ENCODE data around the gene PRKCD. TPM values are rescaled to one million over a fixed set of nuclear protein-coding genes. Genes with fewer than 3 reads are reported as not detected.

Gene PRKCD
- total RNA-seq, 6 donors from 2014 or later = 57.7 to 116 (median 67.9) TPM

DNA sequence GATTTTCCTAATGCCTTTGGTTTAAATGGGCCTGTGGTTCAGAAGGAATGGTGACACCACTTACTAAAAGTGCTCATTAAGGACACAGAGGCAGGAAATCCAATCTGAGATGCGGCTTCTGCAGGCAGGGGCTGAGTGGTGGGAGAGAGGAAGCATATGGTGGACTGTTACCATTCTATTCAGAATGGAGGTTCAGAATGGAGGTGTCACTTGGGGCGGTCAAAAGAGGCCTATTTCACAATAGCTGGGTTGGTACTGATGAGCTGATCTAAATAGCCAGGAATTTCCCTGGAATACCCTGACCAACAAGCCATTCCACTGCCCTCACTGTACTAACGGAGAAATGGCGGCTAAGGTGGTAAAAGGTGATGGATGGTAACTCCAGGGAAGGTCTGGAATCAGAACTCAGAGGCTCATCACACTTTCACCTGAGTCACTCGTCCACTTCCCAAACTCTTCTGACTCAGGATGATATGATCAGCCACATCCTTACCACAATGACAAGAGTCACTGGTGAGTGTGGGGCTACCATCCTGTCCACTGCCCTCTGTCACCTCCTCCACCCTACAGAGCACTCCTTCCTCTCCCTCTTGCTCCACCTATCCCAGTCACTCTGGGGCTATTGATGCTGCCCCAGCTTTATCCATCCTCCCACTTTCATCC is 46.5 kb upstream of the PRKCD start:
- 66 to 85% methylated on average over 5 of the region's 5 CpGs for WGBS, 2 donors
- H3K9me3 ChIP-seq = no peaks in the 10 kb centered on the region
- no peak for DNase-seq
- H3K27me3 ChIP-seq = no peaks in the 10 kb centered on the region
- H3K27ac ChIP-seq = peak overlapping the region in 3 of 4 donors; percentile 1 to 82 (median 13)
- peaks cover 4 to 15% (median 7%) of the 10 kb centered on the region in 4 donors for H3K4me1 ChIP-seq
- peak; percentile 20 to 55 for ATAC-seq (ENCODE audit: low FRiP score in 2 of 2)
- TF ChIP-seq POLR2AphosphoS5 (IDR thresholded peaks at IDR 0.05) (peak in 1 of 2 donors; percentile 9), EP300 (IDR thresholded peaks at IDR 0.05) (no peak)
- peaks cover 0 to 35% (median 28%) of the 10 kb centered on the region in 4 donors for H3K36me3 ChIP-seq
- H3K4me3 ChIP-seq = no peak overlapping the region

- Histone ChIP-seq H3K36me3 (peaks cover 12 to 55% (median 50%) of the 10 kb centered on the region in 4 donors), H3K4me3 (no peak overlapping the region), H3K27me3 (no peaks in the 10 kb centered on the region), H3K9me3 (no peaks in the 10 kb centered on the region), H3K27ac (no peak overlapping the region), H3K4me1 (peaks cover 0 to 7% (median 2%) of the 10 kb centered on the region in 4 donors)
- DNase-seq (no peak), ATAC-seq (ENCODE audit: low FRiP score in 2 of 2) (no peak)
- TF ChIP-seq POLR2AphosphoS5 (IDR thresholded peaks at IDR 0.05) = no peak
- no peak for TF ChIP-seq CTCF (IDR thresholded peaks at IDR 0.05)
- no peak for TF ChIP-seq EP300 (IDR thresholded peaks at IDR 0.05)
- TF ChIP-seq POLR2A (IDR thresholded peaks at IDR 0.05) = no peak
- WGBS, 2 donors = 78 to 100% methylated on average over 1 of the region's 1 CpG
Observed at GRCh38 chr3:53116956-53117355, 44.1 kb upstream of the PRKCD start.

DNA sequence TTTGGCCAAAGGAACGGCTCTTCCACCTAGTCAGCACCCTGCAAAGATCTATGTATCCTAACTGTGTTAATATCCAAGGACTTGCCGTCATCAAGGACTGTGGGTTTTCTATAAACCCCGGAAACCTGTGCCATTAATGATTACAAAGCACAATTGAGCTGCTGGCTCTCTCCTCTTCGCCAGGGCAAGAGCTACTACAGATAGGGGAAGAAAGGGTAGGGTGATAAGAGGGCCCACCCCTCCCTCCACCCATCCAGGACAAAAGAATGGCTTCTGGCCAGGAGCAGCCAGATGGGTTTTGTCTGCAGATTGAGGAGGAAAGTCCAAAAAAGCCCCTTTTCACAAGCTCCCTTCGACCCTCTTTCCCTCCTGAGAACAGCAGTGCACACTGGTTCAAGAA is 40.7 kb upstream of the PRKCD start:
- ATAC-seq (ENCODE audit: low FRiP score in 2 of 2) = no peak
- 71 to 74% methylated on average over 5 of the region's 5 CpGs for WGBS, 2 donors
- no peak for DNase-seq
- Histone ChIP-seq H3K36me3 (peaks cover 23 to 89% (median 80%) of the 10 kb centered on the region in 4 donors), H3K4me3 (no peak overlapping the region), H3K27me3 (no peaks in the 10 kb centered on the region), H3K27ac (no peak overlapping the region), H3K4me1 (no peaks in the 10 kb centered on the region), H3K9me3 (no peaks in the 10 kb centered on the region)
- TF ChIP-seq CTCF (IDR thresholded peaks at IDR 0.05) (no peak), EP300 (IDR thresholded peaks at IDR 0.05) (no peak), POLR2A (IDR thresholded peaks at IDR 0.05) (no peak), POLR2AphosphoS5 (IDR thresholded peaks at IDR 0.05) (no peak)

DNA sequence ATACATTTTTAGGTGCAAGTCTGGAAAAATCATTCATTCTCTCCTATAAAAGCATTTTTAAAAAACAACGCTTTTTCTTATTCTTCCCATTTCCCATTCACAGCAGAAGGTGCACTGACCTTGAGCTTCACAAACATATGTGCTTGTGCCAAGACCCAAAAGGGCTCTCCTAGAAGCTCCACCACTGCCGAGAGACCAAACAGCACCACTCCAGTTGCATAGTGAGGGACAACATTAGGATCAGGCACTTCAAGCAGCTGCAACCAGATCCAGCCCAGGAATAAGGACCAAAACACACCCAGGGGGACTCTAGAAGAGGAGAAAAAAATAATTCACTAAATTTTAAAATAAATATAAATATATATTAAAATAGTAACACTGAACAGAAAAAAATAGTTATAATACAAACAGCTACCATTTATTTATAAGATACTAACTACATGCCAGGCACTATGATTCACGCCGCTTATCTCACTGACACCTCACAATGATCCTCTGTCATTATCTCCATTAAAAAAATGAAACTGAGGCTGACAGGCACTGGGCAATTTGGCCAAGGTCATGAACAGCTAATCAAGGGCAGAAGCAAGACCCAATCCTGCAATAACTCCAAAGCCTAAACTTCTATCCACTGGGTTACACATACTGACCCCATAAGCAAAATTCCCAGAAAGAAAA is 38.6 kb upstream of the PRKCD start:
- no peaks in the 10 kb centered on the region for H3K4me1 ChIP-seq
- H3K27me3 ChIP-seq = no peaks in the 10 kb centered on the region
- peaks cover 26 to 83% (median 73%) of the 10 kb centered on the region in 4 donors for H3K36me3 ChIP-seq
- H3K27ac ChIP-seq = peak overlapping the region in 1 of 4 donors; percentile 60
- TF ChIP-seq EP300 (IDR thresholded peaks at IDR 0.05) (no peak), CTCF (IDR thresholded peaks at IDR 0.05) (no peak), POLR2AphosphoS5 (IDR thresholded peaks at IDR 0.05) (no peak), POLR2A (IDR thresholded peaks at IDR 0.05) (no peak)
- no peaks in the 10 kb centered on the region for H3K9me3 ChIP-seq
- WGBS, 2 donors = 89 to 93% methylated on average over 4 of the region's 4 CpGs
- H3K4me3 ChIP-seq = no peak overlapping the region
- DNase-seq = no peak
- ATAC-seq (ENCODE audit: low FRiP score in 2 of 2) = no peak

DNA sequence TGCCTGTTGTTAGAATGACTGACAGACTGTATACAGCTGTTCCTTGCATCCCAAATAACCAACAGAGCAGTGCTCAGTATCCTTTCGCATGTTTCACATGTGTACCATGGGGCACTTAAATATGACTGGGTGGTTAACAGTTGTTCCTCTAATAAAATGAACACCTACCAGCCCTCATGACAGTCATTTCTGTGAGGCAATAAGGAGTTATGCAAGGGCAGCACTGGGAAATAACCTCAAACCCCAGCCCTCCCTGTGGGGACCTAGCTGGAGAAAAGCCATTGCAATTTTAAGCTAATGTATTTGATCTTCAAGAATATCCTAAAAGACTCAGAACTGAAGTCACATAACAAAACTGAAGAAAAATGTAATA is 38.1 kb upstream of the PRKCD start:
- no peaks in the 10 kb centered on the region for H3K4me1 ChIP-seq
- peaks cover 26 to 79% (median 70%) of the 10 kb centered on the region in 4 donors for H3K36me3 ChIP-seq
- H3K27ac ChIP-seq = peak overlapping the region in 1 of 4 donors; percentile 60
- peak in 1 of 2 donors; percentile 39 for ATAC-seq (ENCODE audit: low FRiP score in 2 of 2)
- H3K9me3 ChIP-seq = no peaks in the 10 kb centered on the region
- no peak overlapping the region for H3K4me3 ChIP-seq
- H3K27me3 ChIP-seq = no peaks in the 10 kb centered on the region
- peak in 1 of 2 donors; percentile 54 for DNase-seq
- 65 to 89% methylated on average over 1 of the region's 1 CpG for WGBS, 2 donors
- TF ChIP-seq POLR2AphosphoS5 (IDR thresholded peaks at IDR 0.05) (peak in 1 of 2 donors; percentile 28), EP300 (IDR thresholded peaks at IDR 0.05) (no peak), CTCF (IDR thresholded peaks at IDR 0.05) (no peak), POLR2A (IDR thresholded peaks at IDR 0.05) (no peak)

All from upper lobe of left lung (tissue), 6 donors.